Measurements from ENCODE around the gene NPY4R.
"Not testable (repeated sequence)": the region's sequence is repeated elsewhere in the genome, so short reads cannot be mapped to it uniquely, and the experiment has no call there.

DNA sequence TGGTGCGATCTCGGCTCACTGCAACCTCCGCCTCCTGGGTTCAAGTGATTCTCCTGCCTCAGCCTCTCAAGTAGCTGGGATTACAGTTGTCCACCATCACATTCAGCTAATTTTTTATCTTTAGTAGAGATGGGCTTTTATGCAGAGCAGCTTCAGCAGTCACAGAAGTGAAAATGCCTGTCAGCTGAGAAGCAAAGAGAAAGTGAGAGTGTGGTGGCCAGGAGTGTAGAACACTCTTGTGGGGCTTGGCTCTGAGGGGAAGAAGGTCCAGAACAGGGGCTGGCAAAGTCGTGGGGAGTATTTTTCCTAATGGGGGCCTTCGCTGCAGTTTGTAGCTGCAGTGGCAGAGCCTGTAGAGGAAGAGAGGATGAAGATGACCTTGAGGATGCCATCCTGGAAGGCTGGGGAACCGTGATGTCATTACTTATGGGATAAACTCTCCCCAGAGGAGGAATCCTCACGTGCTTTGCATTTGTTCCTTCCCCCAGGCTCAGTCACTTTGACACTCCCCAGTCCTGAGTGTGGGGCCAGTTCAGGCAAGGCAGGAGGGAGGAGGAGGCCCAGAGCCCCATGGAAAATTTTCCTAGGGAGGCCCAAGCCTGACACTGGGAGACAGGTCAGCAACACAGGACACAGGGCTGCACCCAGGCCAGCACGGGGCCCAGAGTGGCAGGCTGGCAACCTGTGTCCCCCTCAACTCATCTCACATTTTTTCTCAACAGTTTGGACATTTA lies 20.2 kb downstream of the NPY4R start:
- TF ChIP-seq, protein P1, sequence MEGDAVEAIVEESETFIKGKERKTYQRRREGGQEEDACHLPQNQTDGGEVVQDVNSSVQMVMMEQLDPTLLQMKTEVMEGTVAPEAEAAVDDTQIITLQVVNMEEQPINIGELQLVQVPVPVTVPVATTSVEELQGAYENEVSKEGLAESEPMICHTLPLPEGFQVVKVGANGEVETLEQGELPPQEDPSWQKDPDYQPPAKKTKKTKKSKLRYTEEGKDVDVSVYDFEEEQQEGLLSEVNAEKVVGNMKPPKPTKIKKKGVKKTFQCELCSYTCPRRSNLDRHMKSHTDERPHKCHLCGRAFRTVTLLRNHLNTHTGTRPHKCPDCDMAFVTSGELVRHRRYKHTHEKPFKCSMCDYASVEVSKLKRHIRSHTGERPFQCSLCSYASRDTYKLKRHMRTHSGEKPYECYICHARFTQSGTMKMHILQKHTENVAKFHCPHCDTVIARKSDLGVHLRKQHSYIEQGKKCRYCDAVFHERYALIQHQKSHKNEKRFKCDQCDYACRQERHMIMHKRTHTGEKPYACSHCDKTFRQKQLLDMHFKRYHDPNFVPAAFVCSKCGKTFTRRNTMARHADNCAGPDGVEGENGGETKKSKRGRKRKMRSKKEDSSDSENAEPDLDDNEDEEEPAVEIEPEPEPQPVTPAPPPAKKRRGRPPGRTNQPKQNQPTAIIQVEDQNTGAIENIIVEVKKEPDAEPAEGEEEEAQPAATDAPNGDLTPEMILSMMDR (IDR thresholded peaks at IDR 0.05; ENCODE audit: low read depth, low read length): not testable (repeated sequence)
- not testable (repeated sequence) for TF ChIP-seq EZH2phosphoT487 (IDR thresholded peaks at IDR 0.05; ENCODE audit: low read depth)

All from OCI-LY3 (cell line).